Immature natural killer cell (primary cell): ENCODE results near the gene RAB42. TPM values are rescaled to one million over a fixed set of nuclear protein-coding genes. Genes with fewer than 3 reads are reported as not detected.
"Not testable (repeated sequence)": the region's sequence is repeated elsewhere in the genome, so short reads cannot be mapped to it uniquely, and the experiment has no call there.

ENCODE experiments used
- DNase-seq, 3 donors: peaks; one replicate each; pipeline ENCODE4 v3.0.0; 2022; ENCODE audit warnings: mixed read lengths in 1 of 3
- H3K27ac Mint-ChIP-seq, 6 donors: one replicate each; pipeline ENCODE4 v1.8.0; 2020; ENCODE audit warnings: mixed read lengths in 6 of 6, mild to moderate bottlenecking in 5 of 6, inconsistent platforms in 4 of 6, moderate library complexity in 3 of 6
- H3K27me3 Mint-ChIP-seq, 3 donors: one replicate each; pipeline ENCODE4 v1.8.0; 2020 to 2021; ENCODE audit warnings: low read depth in 3 of 3, mild to moderate bottlenecking in 3 of 3, mixed read lengths in 3 of 3, moderate library complexity in 3 of 3, inconsistent platforms in 1 of 3
- H3K36me3 Mint-ChIP-seq, 3 donors: one replicate each; pipeline ENCODE4 v1.8.0; 2020; ENCODE audit warnings: mixed read lengths in 3 of 3, inconsistent platforms in 2 of 3, mild to moderate bottlenecking in 2 of 3
- H3K4me1 Mint-ChIP-seq, 2 donors: one replicate each; pipeline ENCODE4 v1.8.0; 2020; ENCODE audit warnings: inconsistent platforms in 2 of 2, mild to moderate bottlenecking in 2 of 2, mixed read lengths in 2 of 2, moderate library complexity in 1 of 2
- H3K4me3 Mint-ChIP-seq, 5 donors: one replicate each; pipeline ENCODE4 v1.8.0; 2020; ENCODE audit warnings: mild to moderate bottlenecking in 5 of 5, mixed read lengths in 5 of 5, inconsistent platforms in 3 of 5, moderate library complexity in 3 of 5
- H3K9me3 Mint-ChIP-seq, 6 donors: one replicate each; pipeline ENCODE4 v1.8.0; 2020; ENCODE audit warnings: mild to moderate bottlenecking in 6 of 6, mixed read lengths in 6 of 6, inconsistent platforms in 4 of 6, moderate library complexity in 3 of 6
- polyA plus RNA-seq, 3 donors: library from polyadenylated mRNA; unstranded; fragments of 300-500 nt; fragmentation: Illumina TruSeq; gene quantifications; one replicate each; pipeline ENCODE4 v1.2.3, GENCODE V29; 2021

RAB42 gene
- not detected for polyA plus RNA-seq

GRCh38 chr1:28591708-28592320 lies at the start of gene RAB42:
RAB42 (plus strand) TSS chr1:28592265; CDS start chr1:28592512, 247 bp downstream.
- peak within 1 kb of the TSS; percentile 69 to 85 (median 83) for H3K4me3 Mint-ChIP-seq
- peaks cover 0 to 10% of the 10 kb centered on the region in 2 donors for H3K4me1 Mint-ChIP-seq
- H3K27ac Mint-ChIP-seq = no peak within 1 kb of the TSS
- H3K27me3 Mint-ChIP-seq = peaks cover 0 to 2% (median 0%) of the 10 kb centered on the region in 3 donors
- H3K36me3 Mint-ChIP-seq = peaks cover 0 to 3% (median 0%) of the 10 kb centered on the region in 3 donors
- H3K9me3 Mint-ChIP-seq = no peaks in the 10 kb centered on the region
- DNase-seq = no peak

- H3K36me3 Mint-ChIP-seq = no peaks in the 10 kb centered on the region
- H3K9me3 Mint-ChIP-seq = no peaks in the 10 kb centered on the region
- peaks cover 0 to 3% (median 0%) of the 10 kb centered on the region in 3 donors for H3K27me3 Mint-ChIP-seq
- H3K4me1 Mint-ChIP-seq = no peaks in the 10 kb centered on the region
- DNase-seq = no peak
- H3K27ac Mint-ChIP-seq = no peak overlapping the region
- no peak overlapping the region for H3K4me3 Mint-ChIP-seq
Observed at GRCh38 chr1:28545246-28545628, 46.8 kb upstream of the RAB42 start.

- no peak overlapping the region for H3K4me3 Mint-ChIP-seq
- peaks cover 9 to 13% of the 10 kb centered on the region in 2 donors for H3K4me1 Mint-ChIP-seq
- H3K36me3 Mint-ChIP-seq = no peaks in the 10 kb centered on the region
- no peaks in the 10 kb centered on the region for H3K9me3 Mint-ChIP-seq
- H3K27ac Mint-ChIP-seq = no peak overlapping the region
- DNase-seq = no peak
- peaks cover 0 to 8% (median 4%) of the 10 kb centered on the region in 3 donors for H3K27me3 Mint-ChIP-seq
Observed at GRCh38 chr1:28548318-28548717, 43.7 kb upstream of the RAB42 start.

- peak overlapping the region in 3 of 6 donors; percentile 94 to 98 (median 96) for H3K27ac Mint-ChIP-seq
- peaks cover 0 to 7% (median 4%) of the 10 kb centered on the region in 3 donors for H3K27me3 Mint-ChIP-seq
Observed at GRCh38 chr1:28551381-28551780, 40.7 kb upstream of the RAB42 start.

GRCh38 chr1:28552758-28553663 lies 39.1 kb upstream of the RAB42 start, which contains the start of gene TRNAU1AP:
TRNAU1AP (plus strand) TSS chr1:28553085; CDS start chr1:28553111, 26 bp downstream.
- peaks cover 0 to 7% (median 3%) of the 10 kb centered on the region in 3 donors for H3K36me3 Mint-ChIP-seq
- peak; percentile 96 to 97 (median 97) for DNase-seq
- H3K9me3 Mint-ChIP-seq = no peaks in the 10 kb centered on the region
- H3K27ac Mint-ChIP-seq = peak within 1 kb of the TSS; percentile 94 to 99 (median 97)
- peak within 1 kb of the TSS; percentile 98 to 99 (median 99) for H3K4me3 Mint-ChIP-seq
- peaks cover 0 to 7% (median 6%) of the 10 kb centered on the region in 3 donors for H3K27me3 Mint-ChIP-seq
- H3K4me1 Mint-ChIP-seq = peaks cover 17 to 32% of the 10 kb centered on the region in 2 donors

More at GRCh38 chr1:28551381-28551780, 40.7 kb upstream of the RAB42 start:
- Mint-ChIP-seq H3K9me3 (no peaks in the 10 kb centered on the region), H3K4me3 (peak overlapping the region in 2 of 5 donors; percentile 2 to 99), H3K4me1 (peaks cover 17 to 32% of the 10 kb centered on the region in 2 donors), H3K36me3 (peaks cover 0 to 4% (median 3%) of the 10 kb centered on the region in 3 donors)
- DNase-seq = no peak

- peaks cover 0 to 2% (median 2%) of the 10 kb centered on the region in 3 donors for H3K27me3 Mint-ChIP-seq
- H3K4me1 Mint-ChIP-seq = no peaks in the 10 kb centered on the region
- no peak for DNase-seq
- peaks cover 0 to 36% (median 3%) of the 10 kb centered on the region in 3 donors for H3K36me3 Mint-ChIP-seq
- H3K9me3 Mint-ChIP-seq = no peaks in the 10 kb centered on the region
- H3K4me3 Mint-ChIP-seq = no peak overlapping the region
- H3K27ac Mint-ChIP-seq = peak overlapping the region in 1 of 6 donors; percentile 29
Observed at GRCh38 chr1:28560886-28561285, 31.2 kb upstream of the RAB42 start.

- Mint-ChIP-seq H3K27me3 (peaks cover 0 to 2% (median 0%) of the 10 kb centered on the region in 3 donors), H3K27ac (no peak overlapping the region), H3K36me3 (peaks cover 9 to 47% (median 12%) of the 10 kb centered on the region in 3 donors), H3K4me1 (no peaks in the 10 kb centered on the region), H3K4me3 (no peak overlapping the region), H3K9me3 (no peaks in the 10 kb centered on the region)
- no peak for DNase-seq
Observed at GRCh38 chr1:28564310-28564709, 27.8 kb upstream of the RAB42 start.

GRCh38 chr1:28565040-28565439 lies 27.0 kb upstream of the RAB42 start:
- peaks cover 9 to 41% (median 12%) of the 10 kb centered on the region in 3 donors for H3K36me3 Mint-ChIP-seq
- no peaks in the 10 kb centered on the region for H3K4me1 Mint-ChIP-seq
- no peak for DNase-seq
- H3K9me3 Mint-ChIP-seq = no peaks in the 10 kb centered on the region
- H3K4me3 Mint-ChIP-seq = no peak overlapping the region
- peak overlapping the region in 1 of 6 donors; percentile 51 for H3K27ac Mint-ChIP-seq
- no peaks in the 10 kb centered on the region for H3K27me3 Mint-ChIP-seq

GRCh38 chr1:28565726-28566125 lies 26.3 kb upstream of the RAB42 start:
- H3K36me3 Mint-ChIP-seq = peaks cover 9 to 42% (median 12%) of the 10 kb centered on the region in 3 donors
- no peak for DNase-seq
- H3K4me1 Mint-ChIP-seq = no peaks in the 10 kb centered on the region
- no peaks in the 10 kb centered on the region for H3K9me3 Mint-ChIP-seq
- H3K27me3 Mint-ChIP-seq = no peaks in the 10 kb centered on the region
- H3K4me3 Mint-ChIP-seq = no peak overlapping the region
- H3K27ac Mint-ChIP-seq = no peak overlapping the region

- Mint-ChIP-seq H3K9me3 (no peaks in the 10 kb centered on the region), H3K27ac (peak overlapping the region in 1 of 6 donors; percentile 25), H3K4me1 (no peaks in the 10 kb centered on the region), H3K4me3 (no peak overlapping the region), H3K27me3 (no peaks in the 10 kb centered on the region), H3K36me3 (peaks cover 16 to 41% (median 16%) of the 10 kb centered on the region in 3 donors)
- no peak for DNase-seq
Observed at GRCh38 chr1:28566931-28567330, 25.1 kb upstream of the RAB42 start.

GRCh38 chr1:28571911-28572310 lies 20.2 kb upstream of the RAB42 start:
- H3K27me3 Mint-ChIP-seq = peaks cover 0 to 2% (median 2%) of the 10 kb centered on the region in 3 donors
- no peaks in the 10 kb centered on the region for H3K9me3 Mint-ChIP-seq
- H3K4me3 Mint-ChIP-seq = no peak overlapping the region
- no peak for DNase-seq
- peak overlapping the region in 1 of 6 donors; percentile 34 for H3K27ac Mint-ChIP-seq
- peaks cover 12 to 26% (median 14%) of the 10 kb centered on the region in 3 donors for H3K36me3 Mint-ChIP-seq
- no peaks in the 10 kb centered on the region for H3K4me1 Mint-ChIP-seq

- not testable (repeated sequence) for H3K27ac Mint-ChIP-seq, H3K27me3 Mint-ChIP-seq, DNase-seq, H3K4me1 Mint-ChIP-seq, H3K4me3 Mint-ChIP-seq, H3K9me3 Mint-ChIP-seq
- H3K36me3 Mint-ChIP-seq = peaks cover 5 to 26% (median 8%) of the 10 kb centered on the region in 3 donors
Observed at GRCh38 chr1:28572891-28573290, 19.2 kb upstream of the RAB42 start.

- Mint-ChIP-seq H3K4me1 (peaks cover 4 to 11% of the 10 kb centered on the region in 2 donors), H3K4me3 (no peak overlapping the region), H3K36me3 (peaks cover 8 to 28% (median 10%) of the 10 kb centered on the region in 3 donors), H3K9me3 (no peaks in the 10 kb centered on the region), H3K27ac (no peak overlapping the region), H3K27me3 (peaks cover 0 to 4% (median 2%) of the 10 kb centered on the region in 3 donors)
- no peak for DNase-seq
Observed at GRCh38 chr1:28573564-28573963, 18.5 kb upstream of the RAB42 start.
